GM18951 (cell line): ENCODE measurements around the gene RPTOR.

Experiments used
- POLR2A ChIP-seq: IDR thresholded peaks from 4 replicates; pipeline ENCODE4 v1.6.1; 2011; ENCODE audit warnings: mild to moderate bottlenecking; ENCODE audit not compliant: insufficient read length, insufficient read depth; ENCODE audit errors: extremely low read depth
- in situ Hi-C: fragments of 300-500 bp; cut with MboI; formaldehyde crosslinking; loops from one replicate; pipeline ENCODE4 v1.12.0; 2022; ENCODE audit warnings: low sequenced_read_pairs, mixed read lengths, inconsistent platforms; ENCODE audit not compliant: unreplicated experiment

The RPTOR gene

DNA sequence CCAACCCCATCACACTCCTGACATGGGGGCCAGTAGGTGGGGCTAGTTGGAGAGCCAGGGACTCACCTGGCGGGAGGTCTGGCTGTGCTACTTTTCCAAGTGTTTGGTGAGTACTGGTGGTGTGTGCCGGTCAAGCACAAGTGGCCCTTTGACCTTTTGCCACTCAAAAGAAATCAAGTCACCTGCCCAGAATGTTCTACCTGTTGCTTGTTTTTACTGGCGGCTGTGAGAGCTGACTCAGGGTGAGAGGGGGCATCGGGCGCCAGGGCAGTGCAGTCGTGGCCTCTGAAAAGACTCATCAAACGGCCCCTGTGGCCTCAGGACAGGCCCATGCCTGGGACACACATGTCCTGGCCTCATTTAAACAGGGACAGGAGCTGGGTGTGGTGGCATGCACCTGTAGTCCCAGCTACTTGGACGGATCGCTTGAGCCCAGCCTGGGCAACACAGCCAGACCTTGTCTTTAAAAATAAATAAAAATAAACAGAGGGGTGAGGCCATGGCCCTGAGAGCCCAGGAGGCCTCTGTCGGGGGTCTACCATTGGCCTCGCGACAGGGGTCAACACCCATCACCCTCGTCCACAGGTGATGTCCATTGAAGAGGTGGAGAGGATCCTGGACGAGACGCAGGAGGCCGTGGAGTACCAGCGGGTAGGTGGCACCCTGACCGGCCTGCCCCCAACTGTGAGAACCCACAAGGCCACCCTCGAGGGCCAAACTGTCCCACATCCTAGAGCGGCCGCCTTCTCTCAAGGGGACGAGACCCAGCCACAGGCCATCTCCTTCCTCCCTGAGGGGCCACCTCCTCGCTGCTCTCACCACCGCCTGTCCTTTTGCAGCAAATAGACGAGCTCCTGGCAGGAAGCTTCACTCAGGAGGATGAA, 452.0 kb downstream of the RPTOR start:
- in situ Hi-C loops: no loop called here
- TF ChIP-seq POLR2A: no peak

- in situ Hi-C loops: no loop called here
- no peak for TF ChIP-seq POLR2A
Observed at GRCh38 chr17:80997424-80998117, 452.9 kb downstream of the RPTOR start.

DNA sequence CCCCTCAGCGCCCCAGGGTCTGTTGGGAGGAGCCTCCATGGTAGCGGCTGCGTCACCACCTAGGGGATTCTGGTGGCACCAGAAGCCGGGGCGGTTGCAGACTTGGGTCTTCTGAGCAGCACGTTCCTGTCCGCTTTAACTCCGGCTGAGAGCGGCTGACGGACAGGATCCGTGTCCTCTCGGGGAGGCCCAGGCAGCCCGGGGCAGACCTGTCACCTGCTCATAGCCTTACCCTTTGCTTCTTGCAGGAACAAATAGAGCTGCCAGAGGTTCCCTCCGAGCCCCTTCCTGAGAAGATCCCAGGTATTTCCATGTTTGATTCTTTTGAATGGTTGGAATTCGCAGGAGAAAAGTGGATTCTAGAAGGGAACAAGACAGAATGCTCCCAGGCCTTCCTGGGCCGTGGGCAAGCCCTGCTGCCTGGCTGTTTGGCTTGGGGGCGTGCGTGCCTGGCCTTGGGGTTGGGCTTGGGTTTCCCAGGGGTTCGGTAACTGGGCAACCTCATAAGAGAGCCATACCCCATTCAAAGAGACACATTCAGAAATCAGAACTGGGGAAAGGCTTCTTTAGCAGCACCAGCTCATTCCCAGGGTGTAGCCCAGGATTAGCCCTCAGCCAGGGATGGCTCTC, 453.6 kb downstream of the RPTOR start:
- in situ Hi-C loops: no loop called here
- TF ChIP-seq POLR2A: no peak

- in situ Hi-C loops: no loop called here
- no peak for TF ChIP-seq POLR2A
Observed at GRCh38 chr17:80998748-80999535, 454.3 kb downstream of the RPTOR start.

DNA sequence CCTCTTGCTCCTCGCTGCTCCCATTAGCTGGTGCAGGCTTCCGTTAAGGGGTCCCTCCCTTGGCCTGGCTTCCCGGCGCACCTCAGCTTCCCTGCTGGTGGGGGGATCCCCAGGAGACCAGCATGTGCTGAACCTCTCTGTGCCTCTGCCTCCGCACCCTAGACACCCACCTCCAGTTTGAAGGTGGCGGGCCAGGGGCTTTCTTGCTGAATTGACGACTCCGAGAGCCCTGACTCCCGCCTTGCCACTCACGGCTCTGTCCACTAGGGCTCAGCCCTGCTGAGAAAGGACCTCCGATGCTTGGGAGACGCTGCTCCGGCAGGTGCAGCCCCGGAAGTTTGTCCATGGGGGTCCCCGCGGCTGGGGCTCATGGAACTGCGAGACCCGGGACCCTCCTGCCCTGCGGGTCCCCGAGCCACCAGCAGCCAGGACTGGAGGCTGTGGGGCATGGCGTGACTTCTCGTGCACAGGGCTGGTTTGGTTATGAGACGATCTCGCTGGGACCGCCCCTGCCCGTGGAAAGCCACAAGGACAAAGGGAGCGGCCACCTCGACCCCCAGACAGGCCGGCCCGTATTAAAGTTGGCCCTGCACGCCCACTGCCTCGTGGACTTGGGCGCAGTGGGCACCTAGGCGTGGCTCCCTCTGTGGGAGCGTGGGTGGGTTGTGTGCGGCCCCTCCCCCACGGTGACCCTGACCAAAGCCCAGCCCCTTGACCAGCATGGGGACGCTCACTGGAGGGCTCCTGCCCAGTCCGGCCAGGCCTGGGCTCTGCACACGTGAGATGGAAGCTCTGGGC, 455.1 kb downstream of the RPTOR start:
- in situ Hi-C loops: no loop called here
- no peak for TF ChIP-seq POLR2A

DNA sequence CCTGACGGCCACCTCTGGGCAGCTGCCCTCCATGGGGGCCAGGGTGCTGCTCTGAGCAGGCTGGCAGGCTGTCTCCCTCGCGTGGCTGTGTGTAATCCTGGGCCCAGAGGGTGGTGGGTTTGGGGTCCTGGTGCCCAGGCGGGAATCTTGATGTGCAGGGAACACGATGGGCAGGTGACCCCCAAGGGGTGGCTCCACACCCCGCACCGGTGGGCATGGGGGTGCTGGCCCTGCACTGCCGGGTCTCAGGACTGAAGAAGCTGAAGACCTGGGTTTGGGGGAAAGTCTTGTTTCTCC, 455.6 kb downstream of the RPTOR start:
- TF ChIP-seq POLR2A: no peak
- in situ Hi-C loops: no loop called here

DNA sequence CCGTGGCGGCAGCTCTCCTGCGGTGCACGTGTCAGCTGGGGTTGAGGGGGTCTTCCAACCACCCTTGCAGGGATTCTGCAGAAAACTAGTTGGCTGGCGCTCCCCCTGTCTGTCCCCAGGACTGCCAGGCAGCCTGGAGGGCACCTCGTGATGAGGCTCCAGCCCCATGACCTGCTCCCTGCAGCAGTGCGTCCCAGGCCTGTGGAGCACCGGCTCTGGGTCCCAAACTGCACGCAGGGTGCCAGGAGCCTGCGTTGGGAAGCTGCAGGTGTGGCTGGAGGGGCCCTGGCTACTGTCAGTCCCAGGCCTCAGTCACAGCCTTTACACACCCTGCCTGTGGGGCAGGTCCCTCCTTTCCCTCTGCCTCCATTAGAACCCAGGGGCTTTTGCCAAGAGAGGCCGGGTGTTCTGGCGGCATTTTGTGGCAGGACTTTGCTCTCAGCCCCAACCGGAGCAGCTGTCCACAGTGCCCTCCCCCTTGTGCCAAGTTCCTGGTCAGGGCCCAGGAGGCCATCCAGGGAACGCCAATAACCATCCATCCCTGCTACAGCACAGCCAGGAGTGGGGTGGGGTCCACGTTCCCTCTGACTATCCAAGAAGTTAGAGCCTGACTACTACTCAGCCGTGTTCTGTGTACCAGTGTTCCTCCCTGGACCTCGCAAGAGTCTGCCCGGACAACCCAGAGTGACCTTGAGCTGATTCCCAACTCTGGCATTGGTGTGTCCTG, 456.2 kb downstream of the RPTOR start:
- in situ Hi-C loops: no loop called here

GRCh38 chr17:81002013-81002384, 457.4 kb downstream of the RPTOR start:
- in situ Hi-C loops: no loop called here
- no peak for TF ChIP-seq POLR2A

More for the DNA sequence above, 456.2 kb downstream of the RPTOR start:
- no peak for TF ChIP-seq POLR2A

DNA sequence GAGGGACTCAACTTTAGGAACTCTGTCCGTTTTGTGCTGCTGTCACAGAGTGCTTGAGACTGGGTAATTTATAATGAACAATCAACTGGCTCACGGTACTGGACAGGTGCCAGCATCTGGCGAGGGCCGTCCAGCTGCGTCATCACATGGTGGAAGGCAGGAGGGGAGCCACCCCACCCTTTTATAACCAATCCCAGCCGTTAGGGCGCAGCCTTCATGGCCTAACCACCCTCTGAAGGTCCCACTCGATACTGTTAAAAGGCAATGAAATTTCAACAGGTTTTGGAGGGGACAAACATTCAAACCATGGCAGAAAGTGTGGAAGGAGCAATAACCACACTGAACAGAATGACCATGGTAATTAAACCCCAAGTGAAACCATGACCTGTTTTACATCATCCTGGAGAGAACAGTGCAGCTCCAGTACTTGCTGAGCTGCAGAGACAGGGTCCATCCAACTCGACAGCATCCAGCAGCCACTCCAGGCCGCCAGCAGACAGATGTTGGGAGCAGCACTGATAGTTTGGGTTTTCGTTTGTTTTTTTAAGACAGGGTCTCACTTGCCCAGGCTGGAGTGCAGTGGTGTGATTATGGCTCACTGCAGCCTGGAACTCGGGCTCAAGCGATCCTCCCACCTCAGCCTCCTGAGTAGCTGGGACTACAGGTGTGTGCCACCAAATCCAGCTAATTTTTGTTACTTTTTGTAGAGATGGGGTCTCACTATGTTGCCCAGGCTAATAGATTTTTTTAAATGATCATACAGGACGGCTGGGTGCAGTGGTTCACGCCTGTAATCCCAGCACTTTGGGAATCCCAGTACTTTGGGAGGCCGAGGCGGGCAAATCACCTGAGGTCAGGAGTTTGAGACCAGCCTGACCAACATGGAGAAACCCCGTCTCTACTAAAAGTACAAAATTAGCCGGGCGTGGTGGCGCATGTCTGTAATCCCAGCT, 458.0 kb downstream of the RPTOR start:
- no peak for TF ChIP-seq POLR2A
- in situ Hi-C loops: no loop called here

DNA sequence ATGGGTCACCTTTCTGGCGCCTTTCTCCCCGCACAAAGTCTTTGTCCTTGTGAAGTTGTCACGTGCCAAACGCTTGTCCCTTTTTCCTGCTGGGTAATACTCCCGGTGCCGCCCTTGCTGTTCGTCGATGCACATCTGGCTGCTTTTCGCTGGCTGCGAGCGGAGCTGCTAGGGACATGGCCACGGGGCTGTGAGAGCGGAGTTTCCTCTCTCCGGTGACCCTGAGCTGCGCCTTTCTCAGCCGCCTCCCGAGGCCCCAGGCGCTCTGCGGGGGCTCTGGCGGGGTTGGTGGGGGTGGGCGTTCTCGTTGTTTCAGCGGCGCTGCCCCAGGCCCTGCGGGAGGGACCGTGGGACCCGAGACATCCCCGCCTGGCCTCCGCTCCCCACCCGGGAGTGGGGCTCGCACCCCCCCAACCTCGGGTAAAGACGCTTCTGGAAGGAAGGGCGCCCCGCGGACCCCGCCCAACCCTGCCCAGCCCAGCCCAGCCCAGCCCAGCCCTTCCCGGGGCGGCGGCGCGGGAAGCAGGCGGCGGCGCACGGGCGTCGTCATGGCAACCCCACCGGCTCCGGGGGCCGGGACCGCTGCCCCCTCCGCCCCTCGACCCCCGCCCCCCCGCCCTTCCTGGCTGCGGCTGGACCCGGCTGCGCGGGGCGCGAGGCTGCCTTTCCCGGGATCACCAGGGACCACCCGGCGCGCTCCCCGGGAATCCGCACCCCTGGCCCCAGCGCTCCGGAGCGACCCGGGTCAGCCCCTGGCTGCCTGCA, 459.3 kb downstream of the RPTOR start:
- in situ Hi-C loops: no loop called here
- no peak for TF ChIP-seq POLR2A
